HG03571 (cell line): ENCODE results near the gene LRMDA.

Source experiments
- ATAC-seq: cut with Tn5 transposase; IDR thresholded peaks from one replicate; pipeline ENCODE4 v1.9.1; 2021; ENCODE audit not compliant: unreplicated experiment

The LRMDA gene

GRCh38 chr10:75443362-75443761 lies 11.9 kb downstream of the LRMDA start:
- no peak for ATAC-seq

GRCh38 chr10:75444781-75445386 lies 13.5 kb downstream of the LRMDA start:
- no peak for ATAC-seq

- no peak for ATAC-seq
These were observed 15.1 kb downstream of the LRMDA start for GRCh38 chr10:75446508-75446907.

GRCh38 chr10:75448166-75448565 lies 16.7 kb downstream of the LRMDA start:
- ATAC-seq = no peak

- no peak for ATAC-seq
These were observed 18.1 kb downstream of the LRMDA start for GRCh38 chr10:75449382-75450074.

GRCh38 chr10:75450075-75450445 lies 18.6 kb downstream of the LRMDA start:
- no peak for ATAC-seq

GRCh38 chr10:75450644-75451640 lies 19.5 kb downstream of the LRMDA start:
- ATAC-seq = no peak

- no peak for ATAC-seq
These were observed 20.4 kb downstream of the LRMDA start for GRCh38 chr10:75451831-75452230.

GRCh38 chr10:75452997-75453396 lies 21.6 kb downstream of the LRMDA start:
- ATAC-seq = no peak

- ATAC-seq = no peak
These were observed 24.7 kb downstream of the LRMDA start for GRCh38 chr10:75456122-75456521.

- no peak for ATAC-seq
These were observed 28.6 kb downstream of the LRMDA start for GRCh38 chr10:75460059-75460458.

- ATAC-seq = no peak
These were observed 30.5 kb downstream of the LRMDA start for GRCh38 chr10:75461672-75462649.

- ATAC-seq = no peak
These were observed 31.4 kb downstream of the LRMDA start for GRCh38 chr10:75462865-75463264.

- ATAC-seq = no peak
These were observed 33.3 kb downstream of the LRMDA start for GRCh38 chr10:75464478-75465449.

GRCh38 chr10:75465450-75465827 lies 34.0 kb downstream of the LRMDA start:
- ATAC-seq = no peak

GRCh38 chr10:75466001-75466400 lies 34.6 kb downstream of the LRMDA start:
- no peak for ATAC-seq

GRCh38 chr10:75466886-75467285 lies 35.5 kb downstream of the LRMDA start:
- ATAC-seq = no peak

- no peak for ATAC-seq
These were observed 37.2 kb downstream of the LRMDA start for GRCh38 chr10:75468612-75469005.

GRCh38 chr10:75469006-75469616 lies 37.7 kb downstream of the LRMDA start:
- ATAC-seq = no peak
